Middle frontal gyrus (tissue), 1 donor: ENCODE results near the gene KCNJ5.
A peak's percentile ranks its signal among the peaks of the same experiment; 100 is the strongest.

Experiments
- DNase-seq: peaks from one replicate; pipeline ENCODE4 v3.0.0-alpha.2; 2015; ENCODE audit warnings: low spot score; ENCODE audit errors: extremely low spot score

Gene KCNJ5

DNA sequence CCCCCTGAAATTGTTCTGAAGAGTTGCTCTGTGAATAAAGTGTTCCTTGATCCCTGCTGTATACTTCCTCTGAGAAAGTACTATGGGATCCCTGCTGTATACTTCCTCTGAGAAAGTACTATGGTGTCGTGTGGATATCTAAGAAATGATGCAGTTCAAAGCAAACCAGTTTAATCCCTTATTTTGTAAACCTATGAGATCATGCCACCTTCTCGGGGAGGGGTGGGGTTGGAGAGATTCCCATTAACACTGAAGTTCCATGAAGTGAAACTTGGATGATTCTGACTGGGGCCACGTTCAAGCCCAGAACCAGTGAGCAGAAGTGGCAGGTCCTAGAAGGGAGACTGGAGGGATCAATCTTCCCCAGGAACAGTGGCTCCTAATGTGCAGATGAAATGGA, 64.5 kb downstream of the KCNJ5 start:
- no peak for DNase-seq

- DNase-seq, result peak; percentile 67
These were observed 65.4 kb downstream of the KCNJ5 start for GRCh38 chr11:128956401-128957201.

GRCh38 chr11:128957202-128957482, 66.0 kb downstream of the KCNJ5 start:
- no peak for DNase-seq

- no peak for DNase-seq
These were observed 70.5 kb downstream of the KCNJ5 start for GRCh38 chr11:128961645-128962044.

- no peak for DNase-seq
These were observed 71.7 kb downstream of the KCNJ5 start for GRCh38 chr11:128962896-128963295.

- DNase-seq, result peak; percentile 44
These were observed 72.7 kb downstream of the KCNJ5 start for GRCh38 chr11:128963744-128964325.

- DNase-seq, result no peak
These were observed 73.3 kb downstream of the KCNJ5 start for GRCh38 chr11:128964463-128964930.

GRCh38 chr11:128965485-128965884, 74.3 kb downstream of the KCNJ5 start:
- DNase-seq, result no peak

DNA sequence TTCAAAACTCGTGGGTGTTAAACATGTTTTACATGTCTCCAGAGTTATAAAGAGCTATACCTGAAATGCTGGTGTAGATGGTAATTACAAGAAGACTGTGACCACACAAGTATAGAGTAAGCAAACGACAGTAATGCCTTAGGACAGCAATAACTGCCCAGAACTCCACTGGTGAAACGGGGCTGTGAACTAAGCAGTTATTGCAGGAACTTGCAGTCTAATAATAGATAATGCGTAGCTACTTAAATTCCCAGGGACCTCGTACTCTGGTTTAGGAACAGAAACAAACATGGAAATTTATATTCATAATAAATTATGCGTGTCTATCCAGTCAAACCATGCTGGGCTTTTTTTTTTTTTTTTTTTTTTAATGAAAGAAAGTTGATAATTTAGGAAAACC, 76.4 kb downstream of the KCNJ5 start:
- DNase-seq, result no peak

DNA sequence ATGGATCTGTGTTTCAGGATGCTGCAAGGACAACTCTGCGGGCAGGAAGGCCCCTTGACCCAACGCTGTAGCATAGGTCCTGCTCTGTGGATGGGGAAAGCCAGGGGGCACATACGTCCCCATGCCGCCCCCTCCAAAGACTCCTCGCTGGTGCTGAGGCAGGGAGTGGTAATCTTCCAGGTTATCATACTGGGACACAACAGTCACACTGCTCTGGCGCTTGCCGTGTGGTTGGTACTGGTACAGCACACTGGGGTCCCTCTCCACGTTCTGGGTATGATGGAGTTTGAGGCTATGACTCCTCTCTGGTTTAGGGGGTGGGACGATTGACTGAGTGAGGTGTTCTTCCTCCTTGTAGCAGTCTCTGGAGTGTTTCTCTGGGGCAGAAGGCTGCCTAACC, 77.8 kb downstream of the KCNJ5 start:
- no peak for DNase-seq
